ENCODE measurements around the gene RUSC2. TPM values are rescaled to one million over a fixed set of nuclear protein-coding genes. Genes with fewer than 3 reads are reported as not detected.
A peak's percentile ranks its signal among the peaks of the same experiment; 100 is the strongest.

RUSC2 gene, protein sequence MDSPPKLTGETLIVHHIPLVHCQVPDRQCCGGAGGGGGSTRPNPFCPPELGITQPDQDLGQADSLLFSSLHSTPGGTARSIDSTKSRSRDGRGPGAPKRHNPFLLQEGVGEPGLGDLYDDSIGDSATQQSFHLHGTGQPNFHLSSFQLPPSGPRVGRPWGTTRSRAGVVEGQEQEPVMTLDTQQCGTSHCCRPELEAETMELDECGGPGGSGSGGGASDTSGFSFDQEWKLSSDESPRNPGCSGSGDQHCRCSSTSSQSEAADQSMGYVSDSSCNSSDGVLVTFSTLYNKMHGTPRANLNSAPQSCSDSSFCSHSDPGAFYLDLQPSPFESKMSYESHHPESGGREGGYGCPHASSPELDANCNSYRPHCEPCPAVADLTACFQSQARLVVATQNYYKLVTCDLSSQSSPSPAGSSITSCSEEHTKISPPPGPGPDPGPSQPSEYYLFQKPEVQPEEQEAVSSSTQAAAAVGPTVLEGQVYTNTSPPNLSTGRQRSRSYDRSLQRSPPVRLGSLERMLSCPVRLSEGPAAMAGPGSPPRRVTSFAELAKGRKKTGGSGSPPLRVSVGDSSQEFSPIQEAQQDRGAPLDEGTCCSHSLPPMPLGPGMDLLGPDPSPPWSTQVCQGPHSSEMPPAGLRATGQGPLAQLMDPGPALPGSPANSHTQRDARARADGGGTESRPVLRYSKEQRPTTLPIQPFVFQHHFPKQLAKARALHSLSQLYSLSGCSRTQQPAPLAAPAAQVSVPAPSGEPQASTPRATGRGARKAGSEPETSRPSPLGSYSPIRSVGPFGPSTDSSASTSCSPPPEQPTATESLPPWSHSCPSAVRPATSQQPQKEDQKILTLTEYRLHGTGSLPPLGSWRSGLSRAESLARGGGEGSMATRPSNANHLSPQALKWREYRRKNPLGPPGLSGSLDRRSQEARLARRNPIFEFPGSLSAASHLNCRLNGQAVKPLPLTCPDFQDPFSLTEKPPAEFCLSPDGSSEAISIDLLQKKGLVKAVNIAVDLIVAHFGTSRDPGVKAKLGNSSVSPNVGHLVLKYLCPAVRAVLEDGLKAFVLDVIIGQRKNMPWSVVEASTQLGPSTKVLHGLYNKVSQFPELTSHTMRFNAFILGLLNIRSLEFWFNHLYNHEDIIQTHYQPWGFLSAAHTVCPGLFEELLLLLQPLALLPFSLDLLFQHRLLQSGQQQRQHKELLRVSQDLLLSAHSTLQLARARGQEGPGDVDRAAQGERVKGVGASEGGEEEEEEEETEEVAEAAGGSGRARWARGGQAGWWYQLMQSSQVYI (N-terminal part only)
- 25.0 and 28.6 TPM in 2 replicates for total RNA-seq

GRCh38 chr9:35489313-35490154 is at the start of gene RUSC2:
TSS of gene RUSC2 (plus strand) at chr9:35490111. CDS start at chr9:35546522, 56,411 bp downstream.
- Histone ChIP-seq H3K27me3 (ENCODE audit: insufficient read depth, low read length) (no peaks in the 10 kb centered on the region), H3K4me3 (ENCODE audit: insufficient read depth, low read length) (peak within 1 kb of the TSS; percentile 92), H3K9me3 (ENCODE audit: low read depth, low read length) (no peaks in the 10 kb centered on the region), H3K79me2 (ENCODE audit: insufficient read depth, low read length) (peaks cover 60% of the 10 kb centered on the region), H3K36me3 (ENCODE audit: insufficient read depth, low read length) (peaks cover 5% of the 10 kb centered on the region), H3K27ac (ENCODE audit: low read depth, low read length) (peak within 1 kb of the TSS; percentile 88), H4K20me1 (ENCODE audit: insufficient read depth, low read length) (peaks cover 7% of the 10 kb centered on the region), H2AFZ (ENCODE audit: low read length) (peak within 1 kb of the TSS; percentile 84), H3K4me1 (ENCODE audit: insufficient read depth, low read length) (peaks cover 36% of the 10 kb centered on the region), H3K4me2 (ENCODE audit: insufficient read depth, low read length) (peak within 1 kb of the TSS; percentile 97)
- DNase-seq (ENCODE audit: insufficient read length, low spot score, missing footprints) = peak; percentile 92
- TF ChIP-seq, protein P1, sequence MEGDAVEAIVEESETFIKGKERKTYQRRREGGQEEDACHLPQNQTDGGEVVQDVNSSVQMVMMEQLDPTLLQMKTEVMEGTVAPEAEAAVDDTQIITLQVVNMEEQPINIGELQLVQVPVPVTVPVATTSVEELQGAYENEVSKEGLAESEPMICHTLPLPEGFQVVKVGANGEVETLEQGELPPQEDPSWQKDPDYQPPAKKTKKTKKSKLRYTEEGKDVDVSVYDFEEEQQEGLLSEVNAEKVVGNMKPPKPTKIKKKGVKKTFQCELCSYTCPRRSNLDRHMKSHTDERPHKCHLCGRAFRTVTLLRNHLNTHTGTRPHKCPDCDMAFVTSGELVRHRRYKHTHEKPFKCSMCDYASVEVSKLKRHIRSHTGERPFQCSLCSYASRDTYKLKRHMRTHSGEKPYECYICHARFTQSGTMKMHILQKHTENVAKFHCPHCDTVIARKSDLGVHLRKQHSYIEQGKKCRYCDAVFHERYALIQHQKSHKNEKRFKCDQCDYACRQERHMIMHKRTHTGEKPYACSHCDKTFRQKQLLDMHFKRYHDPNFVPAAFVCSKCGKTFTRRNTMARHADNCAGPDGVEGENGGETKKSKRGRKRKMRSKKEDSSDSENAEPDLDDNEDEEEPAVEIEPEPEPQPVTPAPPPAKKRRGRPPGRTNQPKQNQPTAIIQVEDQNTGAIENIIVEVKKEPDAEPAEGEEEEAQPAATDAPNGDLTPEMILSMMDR (IDR thresholded peaks at IDR 0.05; ENCODE audit: extremely low read depth, low read depth, low read length) = no peak

GRCh38 chr9:35446012-35446411 is 43.9 kb upstream of the RUSC2 start:
- Histone ChIP-seq H3K4me2 (ENCODE audit: insufficient read depth, low read length) (no peak overlapping the region), H3K9me3 (ENCODE audit: low read depth, low read length) (no peaks in the 10 kb centered on the region), H3K4me3 (ENCODE audit: insufficient read depth, low read length) (no peak overlapping the region), H3K79me2 (ENCODE audit: insufficient read depth, low read length) (no peaks in the 10 kb centered on the region), H3K27ac (ENCODE audit: low read depth, low read length) (no peak overlapping the region), H3K4me1 (ENCODE audit: insufficient read depth, low read length) (no peaks in the 10 kb centered on the region), H2AFZ (ENCODE audit: low read length) (no peak overlapping the region), H3K36me3 (ENCODE audit: insufficient read depth, low read length) (no peaks in the 10 kb centered on the region), H4K20me1 (ENCODE audit: insufficient read depth, low read length) (no peaks in the 10 kb centered on the region), H3K27me3 (ENCODE audit: insufficient read depth, low read length) (peaks cover 26% of the 10 kb centered on the region)
- no peak for DNase-seq (ENCODE audit: insufficient read length, low spot score, missing footprints)
- TF ChIP-seq, protein P1 (IDR thresholded peaks at IDR 0.05; ENCODE audit: extremely low read depth, low read depth, low read length) = no peak

DNA sequence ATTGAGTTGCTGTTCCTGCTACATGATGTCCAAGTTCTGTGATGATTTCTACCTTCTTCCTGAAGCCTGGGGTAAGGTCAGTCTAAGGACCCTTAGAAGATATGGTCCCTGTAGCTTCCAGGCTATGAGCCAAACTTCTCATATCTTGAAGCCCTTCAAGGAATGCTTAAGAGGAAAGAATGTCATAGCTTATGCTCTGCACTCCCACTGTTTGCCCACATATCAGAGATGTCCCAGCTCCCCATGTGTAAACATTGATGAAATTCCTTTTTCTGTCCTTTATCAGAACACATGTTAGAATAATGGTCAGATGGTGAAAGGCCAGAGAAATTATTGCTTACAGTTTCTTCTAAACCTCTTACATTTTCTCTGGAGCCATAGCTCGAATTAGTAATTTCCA is 41.4 kb upstream of the RUSC2 start:
- no peaks in the 10 kb centered on the region for H3K4me1 ChIP-seq (ENCODE audit: insufficient read depth, low read length)
- no peaks in the 10 kb centered on the region for H4K20me1 ChIP-seq (ENCODE audit: insufficient read depth, low read length)
- H3K79me2 ChIP-seq (ENCODE audit: insufficient read depth, low read length) = no peaks in the 10 kb centered on the region
- no peaks in the 10 kb centered on the region for H3K36me3 ChIP-seq (ENCODE audit: insufficient read depth, low read length)
- H3K27ac ChIP-seq (ENCODE audit: low read depth, low read length) = no peak overlapping the region
- peaks cover 29% of the 10 kb centered on the region for H3K27me3 ChIP-seq (ENCODE audit: insufficient read depth, low read length)
- TF ChIP-seq, protein P1 (IDR thresholded peaks at IDR 0.05; ENCODE audit: extremely low read depth, low read depth, low read length) = no peak
- no peak overlapping the region for H3K4me3 ChIP-seq (ENCODE audit: insufficient read depth, low read length)
- no peaks in the 10 kb centered on the region for H3K9me3 ChIP-seq (ENCODE audit: low read depth, low read length)
- no peak for DNase-seq (ENCODE audit: insufficient read length, low spot score, missing footprints)
- no peak overlapping the region for H2AFZ ChIP-seq (ENCODE audit: low read length)
- no peak overlapping the region for H3K4me2 ChIP-seq (ENCODE audit: insufficient read depth, low read length)
